HG02610 (cell line): Measurements from ENCODE around the gene ARHGAP20.

Experiments used
- ATAC-seq: cut with Tn5 transposase; IDR thresholded peaks from one replicate; pipeline ENCODE4 v1.9.1; 2021; ENCODE audit warnings: mild to moderate bottlenecking, moderate library complexity; ENCODE audit not compliant: unreplicated experiment

The ARHGAP20 gene

GRCh38 chr11:110720431-110721275 is 8.4 kb upstream of the ARHGAP20 start:
- ATAC-seq, result no peak

- no peak for ATAC-seq
Observed at GRCh38 chr11:110716361-110716760, 4.1 kb upstream of the ARHGAP20 start.

GRCh38 chr11:110715541-110715940 is 3.3 kb upstream of the ARHGAP20 start:
- ATAC-seq, result no peak

- no peak for ATAC-seq
Observed at GRCh38 chr11:110713449-110713776, 1.2 kb upstream of the ARHGAP20 start.

GRCh38 chr11:110712659-110713448 is 617 bp upstream of the ARHGAP20 start:
- ATAC-seq, result peak; percentile 29

GRCh38 chr11:110711448-110711775 is 825 bp downstream of the ARHGAP20 start:
- ATAC-seq, result no peak

GRCh38 chr11:110710628-110711381 is 1.4 kb downstream of the ARHGAP20 start:
- ATAC-seq, result no peak

GRCh38 chr11:110704210-110704864 is 7.9 kb downstream of the ARHGAP20 start:
- ATAC-seq, result no peak

GRCh38 chr11:110691926-110692325 is 20.3 kb downstream of the ARHGAP20 start:
- ATAC-seq, result no peak

- no peak for ATAC-seq
Observed at GRCh38 chr11:110689306-110689705, 22.9 kb downstream of the ARHGAP20 start.

- ATAC-seq, result no peak
Observed at GRCh38 chr11:110679323-110679975, 32.8 kb downstream of the ARHGAP20 start.

GRCh38 chr11:110675548-110675947 is 36.7 kb downstream of the ARHGAP20 start:
- ATAC-seq, result no peak

GRCh38 chr11:110665689-110666465 is 46.4 kb downstream of the ARHGAP20 start:
- no peak for ATAC-seq

GRCh38 chr11:110655967-110656366 is 56.3 kb downstream of the ARHGAP20 start:
- no peak for ATAC-seq

- ATAC-seq, result no peak
Observed at GRCh38 chr11:110654456-110654855, 57.8 kb downstream of the ARHGAP20 start.

GRCh38 chr11:110645253-110645652 is 67.0 kb downstream of the ARHGAP20 start:
- ATAC-seq, result no peak

- ATAC-seq, result no peak
Observed at GRCh38 chr11:110634370-110634769, 77.9 kb downstream of the ARHGAP20 start.

GRCh38 chr11:110631551-110631950 is 80.7 kb downstream of the ARHGAP20 start:
- no peak for ATAC-seq

- ATAC-seq, result no peak
Observed at GRCh38 chr11:110629594-110629993, 82.6 kb downstream of the ARHGAP20 start.

GRCh38 chr11:110621826-110622225 is 90.4 kb downstream of the ARHGAP20 start:
- ATAC-seq, result no peak
